H1 (cell line): Measurements from ENCODE around the gene RHBDF1. TPM values are rescaled to one million over a fixed set of nuclear protein-coding genes. Genes with fewer than 3 reads are reported as not detected.

ENCODE experiments used
- CTCF ChIA-PET: fragments of 300-600 bp; sonication (Branson Sonifier 250); formaldehyde crosslinking; loops from one replicate; lab custom pipeline; 2021; ENCODE audit not compliant: partially characterized antibody; lab: Charles Lee
- POLR2A ChIA-PET: fragments of 300-600 bp; sonication (Branson Sonifier 250); formaldehyde crosslinking; loops from one replicate; lab custom pipeline; 2021; ENCODE audit warnings: inconsistent platforms; ENCODE audit not compliant: partially characterized antibody; lab: Charles Lee
- DNase-seq, 2 experiments: peaks; one replicate each; pipeline versions ENCODE4 v3.0.0 to v3.0.0-alpha.2; 2010 to 2022; ENCODE audit warnings: low spot score in 2 of 2, low read depth in 1 of 2, mixed read lengths in 1 of 2
- FAIRE-seq: peaks from 2 replicates; lab custom pipeline; 2011; peaks lifted over from hg19 to GRCh38; lab: Jason Lieb, UNC
- H2AFZ ChIP-seq: 2 replicates; pipeline ENCODE4 v1.8.1; 2012; ENCODE audit warnings: low read length, inconsistent platforms
- H2AK5ac ChIP-seq: 2 replicates; pipeline ENCODE4 v1.6.1; 2013; ENCODE audit warnings: low read depth, low read length
- H2BK120ac ChIP-seq: replicated peaks from 2 replicates; pipeline ENCODE3; 2013; ENCODE audit warnings: low read depth, low read length, inconsistent platforms
- H2BK12ac ChIP-seq: 2 replicates; pipeline ENCODE4 v1.6.1; 2013; ENCODE audit warnings: low read depth, low read length
- H2BK15ac ChIP-seq: 2 replicates; pipeline ENCODE4 v1.6.1; 2013; ENCODE audit warnings: low read length
- H2BK20ac ChIP-seq: 2 replicates; pipeline ENCODE4 v1.6.1; 2013; ENCODE audit warnings: low read length
- H2BK5ac ChIP-seq: 2 replicates; pipeline ENCODE4 v1.6.1; 2013; ENCODE audit warnings: low read depth, low read length
- H3K14ac ChIP-seq: 2 replicates; pipeline ENCODE4 v1.6.1; 2013; ENCODE audit warnings: inconsistent platforms; ENCODE audit not compliant: insufficient read length
- H3K18ac ChIP-seq: 2 replicates; pipeline ENCODE4 v1.6.1; 2013; ENCODE audit warnings: low read length; ENCODE audit errors: extremely low read depth
- H3K23ac ChIP-seq: 2 replicates; pipeline ENCODE4 v1.6.1; 2013; ENCODE audit warnings: inconsistent platforms; ENCODE audit not compliant: insufficient read length
- H3K23me2 ChIP-seq: 2 replicates; pipeline ENCODE4 v1.6.1; 2013; ENCODE audit warnings: low read depth, low read length
- H3K27ac ChIP-seq: 2 replicates; pipeline ENCODE4 v1.6.1; 2011; ENCODE audit warnings: low read depth, low read length, inconsistent platforms
- H3K27me3 ChIP-seq, 4 experiments: replicated peaks in 1 of 4; 1 replicate in 1 of 4; 2 replicates in 3 of 4; pipeline versions ENCODE4 v1.6.1 to v1.8.1; 2011 to 2013; ENCODE audit warnings: low read length in 3 of 4, mild to moderate bottlenecking in 3 of 4, inconsistent platforms in 2 of 4, mixed read lengths in 2 of 4, moderate library complexity in 1 of 4; ENCODE audit not compliant: control insufficient read depth in 3 of 4, insufficient read depth in 3 of 4; ENCODE audit errors: extremely low read depth in 1 of 4
- H3K36me3 ChIP-seq, 4 experiments: 2 replicates each; pipeline versions ENCODE4 v1.6.1 to v1.8.1; 2011 to 2013; ENCODE audit warnings: mild to moderate bottlenecking in 4 of 4, low read length in 3 of 4, moderate library complexity in 2 of 4, control low read depth in 1 of 4, inconsistent platforms in 1 of 4; ENCODE audit not compliant: insufficient read depth in 4 of 4, control insufficient read depth in 2 of 4
- H3K4ac ChIP-seq: replicated peaks from 2 replicates; pipeline ENCODE3; 2013; ENCODE audit warnings: low read length, low read depth, mixed read lengths, inconsistent platforms; ENCODE audit not compliant: insufficient read length
- H3K4me1 ChIP-seq, 4 experiments: replicated peaks in 1 of 4; 1 replicate in 1 of 4; 2 replicates in 3 of 4; pipeline versions ENCODE4 v1.6.1 to v1.8.1; 2011 to 2013; ENCODE audit warnings: low read length in 3 of 4, inconsistent platforms in 2 of 4, mixed read lengths in 1 of 4; ENCODE audit not compliant: insufficient read depth in 4 of 4, control insufficient read depth in 3 of 4
- H3K4me2 ChIP-seq, 2 experiments: 2 replicates each; pipeline versions ENCODE4 v1.6.1 to v1.8.1; 2011 to 2013; ENCODE audit warnings: low read depth in 2 of 2, low read length in 2 of 2, control low read depth in 1 of 2, inconsistent platforms in 1 of 2, mild to moderate bottlenecking in 1 of 2; ENCODE audit not compliant: insufficient read depth in 1 of 2
- H3K4me3 ChIP-seq, 4 experiments: fragments of 200-600, 300-600 bp in 1 of 4; sonication (generic), shearing (Covaris generic), sonication (Bioruptor Twin) in 1 of 4; 2 replicates each; pipeline versions ENCODE4 v1.5.1 to v1.8.1; 2011 to 2016; ENCODE audit warnings: low read length in 4 of 4, low read depth in 3 of 4, control low read depth in 2 of 4, inconsistent platforms in 2 of 4, mild to moderate bottlenecking in 2 of 4, mixed read lengths in 1 of 4, moderate library complexity in 1 of 4; ENCODE audit not compliant: insufficient read depth in 2 of 4; ENCODE audit errors: extremely low read depth in 1 of 4
- H3K56ac ChIP-seq: replicated peaks from 2 replicates; pipeline ENCODE3; 2013; ENCODE audit warnings: low read depth, mild to moderate bottlenecking, mixed read lengths, low read length, inconsistent platforms; ENCODE audit not compliant: insufficient read length
- H3K79me1 ChIP-seq: 2 replicates; pipeline ENCODE4 v1.6.1; 2013; ENCODE audit warnings: low read depth, low read length, control low read depth
- H3K79me2 ChIP-seq, 2 experiments: 2 replicates each; pipeline versions ENCODE4 v1.6.1 to v1.8.1; 2012 to 2013; ENCODE audit warnings: low read length in 2 of 2, mild to moderate bottlenecking in 2 of 2, inconsistent platforms in 1 of 2; ENCODE audit not compliant: insufficient read depth in 2 of 2, control insufficient read depth in 1 of 2
- H3K9ac ChIP-seq, 4 experiments: replicated peaks in 1 of 4; 1 replicate in 1 of 4; 2 replicates in 3 of 4; pipeline versions ENCODE4 v1.6.1 to v1.8.1; 2011 to 2013; ENCODE audit warnings: low read depth in 3 of 4, low read length in 3 of 4, control low read depth in 2 of 4, mild to moderate bottlenecking in 2 of 4, moderate library complexity in 2 of 4, inconsistent platforms in 1 of 4; ENCODE audit errors: extremely low read depth in 1 of 4
- H3K9me3 ChIP-seq, 2 experiments: 2 replicates each; pipeline versions ENCODE4 v1.6.1 to v1.8.1; 2012 to 2013; ENCODE audit warnings: mild to moderate bottlenecking in 2 of 2, moderate library complexity in 2 of 2, control low read depth in 1 of 2, inconsistent platforms in 1 of 2, low read depth in 1 of 2, low read length in 1 of 2, mixed read lengths in 1 of 2; ENCODE audit not compliant: insufficient read depth in 2 of 2
- H4K20me1 ChIP-seq, 2 experiments: replicated peaks in 1 of 2; 2 replicates each; pipeline versions ENCODE3 to v1.8.1; 2011 to 2013; ENCODE audit warnings: inconsistent platforms in 2 of 2, low read length in 2 of 2, mild to moderate bottlenecking in 1 of 2; ENCODE audit not compliant: insufficient read depth in 2 of 2, control insufficient read depth in 1 of 2
- H4K5ac ChIP-seq: 2 replicates; pipeline ENCODE4 v1.6.1; 2013; ENCODE audit warnings: low read length, low read depth, mixed read lengths, inconsistent platforms; ENCODE audit not compliant: insufficient read length
- H4K8ac ChIP-seq: 2 replicates; pipeline ENCODE4 v1.8.0; 2013; ENCODE audit warnings: mild to moderate bottlenecking, moderate library complexity, low read length, inconsistent platforms; ENCODE audit not compliant: insufficient read depth; ENCODE audit errors: extremely low read depth
- H4K91ac ChIP-seq: replicated peaks from 2 replicates; pipeline ENCODE3; 2013; ENCODE audit warnings: low read length, mixed read lengths, inconsistent platforms; ENCODE audit not compliant: insufficient read length
- BRCA1 ChIP-seq: IDR thresholded peaks from 2 replicates; pipeline ENCODE4 v1.6.1; 2012; ENCODE audit warnings: low read depth, low read length, improper control_type of control experiment
- GTF2F1 ChIP-seq: IDR thresholded peaks from 2 replicates; pipeline ENCODE4 v1.6.1; 2012; ENCODE audit warnings: low read depth, low read length, improper control_type of control experiment, borderline replicate concordance
- KDM4A ChIP-seq: IDR thresholded peaks from one replicate; pipeline ENCODE4 v1.7.1; 2012; ENCODE audit warnings: low read depth, mild to moderate bottlenecking, moderate library complexity, low read length, inconsistent platforms; ENCODE audit not compliant: severe bottlenecking
- MAFK ChIP-seq: IDR thresholded peaks from 2 replicates; pipeline ENCODE4 v1.6.1; 2012; ENCODE audit warnings: low read depth, mild to moderate bottlenecking, improper control_type of control experiment, low read length
- NANOG ChIP-seq: IDR thresholded peaks from 2 replicates; pipeline ENCODE4 v1.6.1; 2011; ENCODE audit warnings: low read length, low read depth, mild to moderate bottlenecking, inconsistent platforms; ENCODE audit not compliant: insufficient read depth, poor library complexity, severe bottlenecking
- SAP30 ChIP-seq: fragments of 300-600 bp; sonication (generic); IDR thresholded peaks from 2 replicates; pipeline ENCODE4 v1.7.1; 2012; ENCODE audit warnings: low read length, moderate library complexity, mild to moderate bottlenecking, inconsistent platforms; ENCODE audit not compliant: insufficient read depth, insufficient replicate concordance
- SP2 ChIP-seq: IDR thresholded peaks from 2 replicates; pipeline ENCODE4 v1.6.1; 2012; ENCODE audit warnings: mild to moderate bottlenecking, low read length, inconsistent platforms
- TBP ChIP-seq: IDR thresholded peaks from 2 replicates; pipeline ENCODE4 v1.6.1; 2011; ENCODE audit warnings: low read depth, low read length, improper control_type of control experiment
- WGBS, 2 experiments: shearing (Covaris generic) in 1 of 2; methylation state at CpG; one replicate each; pipeline versions ENCODE4 v1.1.6 to v1.1.7; 2013 to 2015; ENCODE audit warnings: low lambda C conversion rate in 2 of 2, mixed read lengths in 2 of 2, inconsistent platforms in 1 of 2, low coverage in 1 of 2, missing lambda C conversion rate in 1 of 2; ENCODE audit not compliant: insufficient replicate concordance in 2 of 2, insufficient coverage in 1 of 2, insufficient read length in 1 of 2; ENCODE audit errors: extremely low coverage in 1 of 2, missing lambda C conversion rate in 1 of 2; 5-methylcytosine and 5-hydroxymethylcytosine counted together
- polyA plus RNA-seq, 7 experiments: library from polyadenylated mRNA; depleted of rRNA in 3 of 7; stranded (reverse) in 5 of 7; unstranded in 2 of 7; fragments of >200 nt in 5 of 7; fragments of 200-250 nt in 2 of 7; gene quantifications; 1 replicate in 5 of 7; 2 replicates in 1 of 7; 4 replicates in 1 of 7; pipeline versions ENCODE4 v1.2.1 to v1.2.3, GENCODE V29; 2011 to 2013; ENCODE audit warnings: missing spikeins in 2 of 7, mixed read lengths in 2 of 7
- total RNA-seq: library from RNA; stranded (reverse); fragmentation: NEBNext Ultra II Directional; extraction: Animal tissue kit (Norgen Biotek cat#: 25700); gene quantifications from 2 replicates; pipeline ENCODE4 v1.2.1, GENCODE V29; 2021
- TF ChIP-seq, protein P1 (sequence below): IDR thresholded peaks from 2 replicates; pipeline ENCODE4 v1.6.1; 2011; ENCODE audit warnings: low read length, improper control_type of control experiment
- TF ChIP-seq, protein P2 (sequence below): IDR thresholded peaks from 2 replicates; pipeline ENCODE4 v1.6.1; 2012; ENCODE audit warnings: low read length, inconsistent platforms

The RHBDF1 gene
- total and polyA plus RNA-seq, 2 of the 8 experiments (the other 6 are each of a cell fraction or from before 2014, with no cell fraction given): 37.4 to 51.6 TPM

- WGBS, 2 experiments: 87% methylated on average over 2 of the region's 2 CpGs; no CpG with 5 or more reads in 1 of the 2 experiments
- Histone ChIP-seq H4K91ac (no peak overlapping the region), H3K4ac (no peak overlapping the region), H2BK5ac (no peak overlapping the region), H2AFZ (no peak overlapping the region), H3K36me3 (peaks cover 0 to 2% (median 0%) of the 10 kb centered on the region in 4 experiments; a peak in 1 of 8 replicates), H3K18ac (no peak overlapping the region), H2BK20ac (no peak overlapping the region), H3K14ac (no peak overlapping the region), H2BK12ac (no peak overlapping the region), H3K9ac (no peak overlapping the region), H2AK5ac (no peak overlapping the region), H3K4me1 (peaks cover 0 to 4% (median 1%) of the 10 kb centered on the region in 4 experiments; a peak in 4 of 7 replicates), H2BK15ac (no peak overlapping the region), H3K79me1 (no peaks in the 10 kb centered on the region), H3K9me3 (no peaks in the 10 kb centered on the region), H4K8ac (no peak overlapping the region), H3K23ac (no peak overlapping the region), H3K4me3 (no peak overlapping the region), H3K79me2 (no peaks in the 10 kb centered on the region), H4K5ac (no peak overlapping the region), H3K27ac (no peak overlapping the region), H3K4me2 (no peak overlapping the region), H4K20me1 (peaks cover 0 to 16% of the 10 kb centered on the region in 2 experiments), H3K27me3 (no peaks in the 10 kb centered on the region), H3K56ac (no peak overlapping the region), H3K23me2 (no peaks in the 10 kb centered on the region), H2BK120ac (no peak overlapping the region)
- POLR2A ChIA-PET: no interaction called here
- no peak for TF ChIP-seq BRCA1
- TF ChIP-seq, protein P1, sequence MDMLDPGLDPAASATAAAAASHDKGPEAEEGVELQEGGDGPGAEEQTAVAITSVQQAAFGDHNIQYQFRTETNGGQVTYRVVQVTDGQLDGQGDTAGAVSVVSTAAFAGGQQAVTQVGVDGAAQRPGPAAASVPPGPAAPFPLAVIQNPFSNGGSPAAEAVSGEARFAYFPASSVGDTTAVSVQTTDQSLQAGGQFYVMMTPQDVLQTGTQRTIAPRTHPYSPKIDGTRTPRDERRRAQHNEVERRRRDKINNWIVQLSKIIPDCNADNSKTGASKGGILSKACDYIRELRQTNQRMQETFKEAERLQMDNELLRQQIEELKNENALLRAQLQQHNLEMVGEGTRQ: no peak
- TF ChIP-seq NANOG: no peak
- no peak for TF ChIP-seq TBP
- TF ChIP-seq, protein P2, sequence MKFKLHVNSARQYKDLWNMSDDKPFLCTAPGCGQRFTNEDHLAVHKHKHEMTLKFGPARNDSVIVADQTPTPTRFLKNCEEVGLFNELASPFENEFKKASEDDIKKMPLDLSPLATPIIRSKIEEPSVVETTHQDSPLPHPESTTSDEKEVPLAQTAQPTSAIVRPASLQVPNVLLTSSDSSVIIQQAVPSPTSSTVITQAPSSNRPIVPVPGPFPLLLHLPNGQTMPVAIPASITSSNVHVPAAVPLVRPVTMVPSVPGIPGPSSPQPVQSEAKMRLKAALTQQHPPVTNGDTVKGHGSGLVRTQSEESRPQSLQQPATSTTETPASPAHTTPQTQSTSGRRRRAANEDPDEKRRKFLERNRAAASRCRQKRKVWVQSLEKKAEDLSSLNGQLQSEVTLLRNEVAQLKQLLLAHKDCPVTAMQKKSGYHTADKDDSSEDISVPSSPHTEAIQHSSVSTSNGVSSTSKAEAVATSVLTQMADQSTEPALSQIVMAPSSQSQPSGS: no peak
- no peak for TF ChIP-seq SAP30
- TF ChIP-seq KDM4A: no peak
- no peak for TF ChIP-seq MAFK
- no peak for TF ChIP-seq SP2
- TF ChIP-seq GTF2F1: no peak
- CTCF ChIA-PET: interaction anchor here (1.5 to 5.8 kb wide), 2 partner anchors 22 to 25 kb away, joined by 3 to 43 read pairs; no protein-coding TSS in a partner anchor
- no peak for FAIRE-seq
- no peak for DNase-seq
These were observed 48.3 kb upstream of the RHBDF1 start for GRCh38 chr16:120756-121155.
